K562 (cell line): ENCODE results near the gene B4GALNT4. TPM values are rescaled to one million over a fixed set of nuclear protein-coding genes. Genes with fewer than 3 reads are reported as not detected.

Source experiments
- BACH1 ChIP-seq: fragments of 200-800 bp; sonication (Bioruptor generic); IDR thresholded peaks from 2 replicates; pipeline ENCODE4 v1.6.1; 2016; ENCODE audit warnings: missing genetic modification characterization, missing compliant biosample characterization
- BRF1 ChIP-seq: IDR thresholded peaks from 3 replicates; pipeline ENCODE4 v1.6.1; 2011; ENCODE audit warnings: borderline replicate concordance, mild to moderate bottlenecking; ENCODE audit not compliant: insufficient read length; ENCODE audit errors: extremely low read depth
- CHCHD3 ChIP-seq: fragments of 250-450 bp; sonication (Bioruptor Pico); IDR thresholded peaks from 2 replicates; pipeline ENCODE4 v2.1.2; 2022; ENCODE audit warnings: mild to moderate bottlenecking
- FOXJ3 ChIP-seq: sonication (generic); formaldehyde crosslinking; IDR thresholded peaks from 2 replicates; pipeline ENCODE4 v1.4.0; 2020; ENCODE audit warnings: mild to moderate bottlenecking, missing genetic modification reagents
- FOXK2 ChIP-seq, 2 experiments: fragments of 450-650 bp; IDR thresholded peaks in 1 of 2; conservative IDR thresholded peaks in 1 of 2; 2 replicates each; pipeline ENCODE4 v1.6.1; 2016; ENCODE audit warnings: low read depth in 2 of 2, mild to moderate bottlenecking in 1 of 2
- GABPB2 ChIP-seq: fragments of 250-450 bp; sonication (Bioruptor Pico); conservative IDR thresholded peaks from 2 replicates; pipeline ENCODE4 v1.5.1; 2021; ENCODE audit warnings: mild to moderate bottlenecking
- IRF1 ChIP-seq: sonication (generic); formaldehyde crosslinking; IDR thresholded peaks from 2 replicates; pipeline ENCODE4 v1.8.0; 2022; ENCODE audit warnings: missing genetic modification reagents, mild to moderate bottlenecking, borderline replicate concordance
- L3MBTL2 ChIP-seq: fragments of 450-650 bp; IDR thresholded peaks from 2 replicates; pipeline ENCODE4 v1.6.1; 2016; ENCODE audit warnings: mild to moderate bottlenecking, moderate library complexity
- MBD2 ChIP-seq: sonication (generic); IDR thresholded peaks from 2 replicates; pipeline ENCODE4 v1.6.1; 2016; ENCODE audit warnings: low read depth, borderline replicate concordance
- MYC ChIP-seq, 2 experiments: fragments of 250-450 bp in 1 of 2; sonication (Bioruptor Pico) in 1 of 2; IDR thresholded peaks; 2 replicates each; pipeline versions ENCODE4 v1.5.1 to v1.6.1; 2012 to 2021; ENCODE audit warnings: low read depth in 2 of 2, borderline replicate concordance in 1 of 2, improper control_type of control experiment in 1 of 2, low read length in 1 of 2, mild to moderate bottlenecking in 1 of 2, moderate library complexity in 1 of 2
- NFATC3 ChIP-seq: fragments of 450-650 bp; IDR thresholded peaks from 2 replicates; pipeline ENCODE4 v1.6.1; 2017; ENCODE audit warnings: mild to moderate bottlenecking
- NFIC ChIP-seq: fragments of 450-650 bp; IDR thresholded peaks from 2 replicates; pipeline ENCODE4 v1.6.1; 2017; ENCODE audit warnings: mild to moderate bottlenecking, inconsistent platforms
- NFIX ChIP-seq: fragments of 250-450 bp; sonication (Bioruptor Pico); IDR thresholded peaks from 2 replicates; pipeline ENCODE4 v1.4.0; 2020; ENCODE audit warnings: low read depth, mild to moderate bottlenecking, moderate library complexity
- PRMT5 ChIP-seq: sonication (generic); formaldehyde crosslinking; IDR thresholded peaks from 2 replicates; pipeline ENCODE4 v1.5.0; 2020; ENCODE audit warnings: missing genetic modification reagents
- STAG1 ChIP-seq: sonication (generic); formaldehyde crosslinking; IDR thresholded peaks from 2 replicates; pipeline ENCODE4 v1.5.0; 2020; ENCODE audit warnings: missing genetic modification reagents, borderline replicate concordance
- TAL1 ChIP-seq: fragments of 450-650 bp; IDR thresholded peaks from 2 replicates; pipeline ENCODE4 v1.6.1; 2016; ENCODE audit warnings: mild to moderate bottlenecking
- TARDBP ChIP-seq: fragments of 450-650 bp; IDR thresholded peaks from 2 replicates; pipeline ENCODE4 v1.6.1; 2016
- ZBTB7A ChIP-seq: IDR thresholded peaks from 2 replicates; pipeline ENCODE4 v1.6.1; 2011; ENCODE audit warnings: low read depth, mild to moderate bottlenecking, low read length, moderate library complexity, borderline replicate concordance; ENCODE audit not compliant: control insufficient read depth
- ZKSCAN8 ChIP-seq: fragments of 200-800 bp; sonication (Bioruptor generic); IDR thresholded peaks from 2 replicates; pipeline ENCODE4 v1.6.1; 2016; ENCODE audit warnings: missing genetic modification characterization, missing compliant biosample characterization
- ZNF143 ChIP-seq: sonication (generic); formaldehyde crosslinking; IDR thresholded peaks from 2 replicates; pipeline ENCODE4 v1.9.0; 2022; ENCODE audit warnings: mild to moderate bottlenecking, missing genetic modification reagents
- ZNF212 ChIP-seq: fragments of 450-650 bp; formaldehyde crosslinking; IDR thresholded peaks from 2 replicates; pipeline ENCODE4 v1.4.0; 2020; ENCODE audit warnings: mild to moderate bottlenecking
- ZNF239 ChIP-seq: fragments of 250-450 bp; sonication (Bioruptor Pico); IDR thresholded peaks from 2 replicates; pipeline ENCODE4 v1.4.0; 2020; ENCODE audit warnings: mild to moderate bottlenecking
- ZNF24 ChIP-seq: fragments of 450-650 bp; IDR thresholded peaks from 2 replicates; pipeline ENCODE4 v1.6.1; 2016
- ZNF644 ChIP-seq: fragments of 200-800 bp; sonication (Bioruptor generic); IDR thresholded peaks from 2 replicates; pipeline ENCODE4 v1.6.1; 2016; ENCODE audit warnings: low read depth, missing genetic modification characterization, missing compliant biosample characterization
- ZNF785 ChIP-seq: fragments of 250-450 bp; sonication (Bioruptor Pico); IDR thresholded peaks from 2 replicates; pipeline ENCODE4 v1.4.0; 2020; ENCODE audit warnings: mild to moderate bottlenecking
- polyA plus RNA-seq, 8 experiments: library from polyadenylated mRNA; depleted of rRNA in 4 of 8; stranded (reverse) in 5 of 8; unstranded in 3 of 8; fragments of >200 nt; fragmentation: Nextera tagmentation in 2 of 8; fragmentation: Illumina TruSeq in 1 of 8; extraction: Ambion mirVana in 2 of 8; extraction: Trizol in 1 of 8; gene quantifications; 2 replicates each; pipeline versions ENCODE4 v1.2.1 to v1.2.3, GENCODE V29; 2011 to 2014; ENCODE audit warnings: inconsistent platforms in 1 of 8, missing spikeins in 1 of 8
- total RNA-seq, 7 experiments: library from RNA; depleted of rRNA in 6 of 7; stranded (reverse); fragments of >200 nt in 6 of 7; fragmentation: Illumina TruSeq in 2 of 7; extraction: Trizol in 2 of 7; gene quantifications; 2 replicates each; pipeline versions ENCODE4 v1.2.1 to v1.2.3, GENCODE V29; 2011 to 2021; ENCODE audit warnings: low replicate concordance in 1 of 7
- TF ChIP-seq, protein P1 (sequence below): fragments of 250-450 bp; sonication (Bioruptor Pico); IDR thresholded peaks from 2 replicates; pipeline ENCODE4 v1.4.0; 2020; ENCODE audit warnings: borderline replicate concordance
- TF ChIP-seq, protein P2 (sequence below): fragments of 450-650 bp; IDR thresholded peaks from 2 replicates; pipeline ENCODE4 v1.6.1; 2014; ENCODE audit warnings: low read depth, mild to moderate bottlenecking, moderate library complexity, borderline replicate concordance

Gene B4GALNT4
- total and polyA plus RNA-seq, 9 of the 15 experiments (the other 6 are each of a cell fraction or from before 2014, with no cell fraction given) = 0.20 to 37.1 (median 10.8) TPM; not detected in 1

DNA sequence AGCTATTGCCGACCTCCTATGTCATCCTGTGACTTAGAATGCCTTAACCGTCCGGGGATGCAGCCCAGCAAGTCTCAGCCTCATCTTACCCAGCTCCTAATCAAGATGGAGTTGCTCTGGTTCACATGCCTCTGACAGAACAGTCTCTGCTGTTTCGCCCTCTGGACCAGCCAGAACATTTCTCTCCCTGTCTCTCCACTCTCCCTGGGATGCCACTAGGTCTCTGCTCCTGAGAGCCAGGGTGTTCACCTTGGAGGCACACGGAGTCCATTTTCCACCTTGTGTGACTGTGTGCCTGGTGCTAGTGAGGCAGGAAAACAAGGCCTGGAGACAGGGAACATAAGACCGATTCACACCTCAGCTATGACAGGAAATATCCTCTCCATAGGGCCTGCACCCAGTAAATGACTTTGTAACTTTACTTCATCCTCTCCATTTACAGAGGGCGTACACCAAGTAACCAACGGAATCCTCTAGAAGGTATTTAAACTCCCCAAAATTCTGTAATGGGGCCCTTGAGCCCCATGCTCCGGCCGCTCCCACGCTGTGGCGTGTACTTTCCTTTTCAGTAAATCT, 16.8 kb upstream of the B4GALNT4 start (continued):
- TF ChIP-seq TAL1 = no peak
- peak; percentile 90 for TF ChIP-seq ZNF239 (CRISPR knock-in tag)
- no peak for TF ChIP-seq IRF1 (CRISPR knock-in tag)
- no peak for TF ChIP-seq TARDBP
- TF ChIP-seq FOXJ3 (CRISPR knock-in tag) = no peak
- no peak for TF ChIP-seq ZBTB7A
- no peak for TF ChIP-seq ZNF24
- no peak for TF ChIP-seq NFATC3
- no peak for TF ChIP-seq FOXK2 (conservative IDR thresholded peaks at IDR 0.05 in 1 of 2, IDR thresholded peaks at IDR 0.05 in 1 of 2; ENCODE audit: low read depth in 2 of 2)
- peak; percentile 92 for TF ChIP-seq BACH1 (tag)
- no peak for TF ChIP-seq MYC (IDR thresholded peaks at IDR 0.05; ENCODE audit: low read depth, low read length)
- peak; percentile 97 for TF ChIP-seq MYC (CRISPR knock-in tag; IDR thresholded peaks at IDR 0.05; ENCODE audit: borderline replicate concordance, low read depth)
- TF ChIP-seq GABPB2 = peak; percentile 81; the same call in 1 of the 2 replicates
- TF ChIP-seq ZNF143 (CRISPR knock-in tag) = no peak
- peak; percentile 78; the same call in 1 of the 2 replicates for TF ChIP-seq ZNF212 (CRISPR knock-in tag)
- no peak for TF ChIP-seq PRMT5 (CRISPR knock-in tag)
- TF ChIP-seq, protein P1, sequence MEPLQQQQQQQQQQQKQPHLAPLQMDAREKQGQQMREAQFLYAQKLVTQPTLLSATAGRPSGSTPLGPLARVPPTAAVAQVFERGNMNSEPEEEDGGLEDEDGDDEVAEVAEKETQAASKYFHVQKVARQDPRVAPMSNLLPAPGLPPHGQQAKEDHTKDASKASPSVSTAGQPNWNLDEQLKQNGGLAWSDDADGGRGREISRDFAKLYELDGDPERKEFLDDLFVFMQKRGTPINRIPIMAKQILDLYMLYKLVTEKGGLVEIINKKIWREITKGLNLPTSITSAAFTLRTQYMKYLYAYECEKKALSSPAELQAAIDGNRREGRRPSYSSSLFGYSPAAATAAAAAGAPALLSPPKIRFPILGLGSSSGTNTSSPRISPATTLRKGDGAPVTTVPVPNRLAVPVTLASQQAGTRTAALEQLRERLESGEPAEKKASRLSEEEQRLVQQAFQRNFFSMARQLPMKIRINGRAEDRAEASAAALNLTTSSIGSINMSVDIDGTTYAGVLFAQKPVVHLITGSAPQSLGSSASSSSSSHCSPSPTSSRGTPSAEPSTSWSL = peak; percentile 93; the same call in 1 of the 2 replicates
- no peak for TF ChIP-seq BRF1
- TF ChIP-seq NFIC = no peak
- TF ChIP-seq STAG1 = no peak
- TF ChIP-seq MBD2 = no peak
- TF ChIP-seq ZNF644 (tag) = peak; percentile 93
- TF ChIP-seq L3MBTL2 = no peak
- TF ChIP-seq ZNF785 = peak; percentile 88
- TF ChIP-seq CHCHD3 (CRISPR knock-in tag) = no peak
- peak; percentile 88 for TF ChIP-seq ZKSCAN8 (CRISPR knock-in tag)
- TF ChIP-seq, protein P2, sequence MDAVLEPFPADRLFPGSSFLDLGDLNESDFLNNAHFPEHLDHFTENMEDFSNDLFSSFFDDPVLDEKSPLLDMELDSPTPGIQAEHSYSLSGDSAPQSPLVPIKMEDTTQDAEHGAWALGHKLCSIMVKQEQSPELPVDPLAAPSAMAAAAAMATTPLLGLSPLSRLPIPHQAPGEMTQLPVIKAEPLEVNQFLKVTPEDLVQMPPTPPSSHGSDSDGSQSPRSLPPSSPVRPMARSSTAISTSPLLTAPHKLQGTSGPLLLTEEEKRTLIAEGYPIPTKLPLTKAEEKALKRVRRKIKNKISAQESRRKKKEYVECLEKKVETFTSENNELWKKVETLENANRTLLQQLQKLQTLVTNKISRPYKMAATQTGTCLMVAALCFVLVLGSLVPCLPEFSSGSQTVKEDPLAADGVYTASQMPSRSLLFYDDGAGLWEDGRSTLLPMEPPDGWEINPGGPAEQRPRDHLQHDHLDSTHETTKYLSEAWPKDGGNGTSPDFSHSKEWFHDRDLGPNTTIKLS = no peak
- TF ChIP-seq NFIX (CRISPR knock-in tag) = peak; percentile 72
